Fibroblast of lung (primary cell): ENCODE results near the gene MRPL9. TPM values are rescaled to one million over a fixed set of nuclear protein-coding genes. Genes with fewer than 3 reads are reported as not detected.

Experiments used
- DNase-seq, 2 donors: peaks; one replicate each; pipeline versions ENCODE4 v3.0.0 to v3.0.0-alpha.2; 2010; ENCODE audit warnings: low read depth in 2 of 2
- H2AFZ ChIP-seq: 2 replicates; pipeline ENCODE4 v1.5.1; 2012; ENCODE audit warnings: low read length, control low read depth, inconsistent platforms
- H3K27ac ChIP-seq: 2 replicates; pipeline ENCODE4 v1.5.1; 2011; ENCODE audit warnings: low read length, control low read depth; ENCODE audit not compliant: insufficient read depth
- H3K27me3 ChIP-seq: 2 replicates; pipeline ENCODE4 v1.5.1; 2011; ENCODE audit warnings: mild to moderate bottlenecking, low read length; ENCODE audit not compliant: control insufficient read depth, insufficient read depth
- H3K36me3 ChIP-seq: 2 replicates; pipeline ENCODE4 v1.5.1; 2011; ENCODE audit warnings: low read length; ENCODE audit not compliant: control insufficient read depth, insufficient read depth
- H3K4me1 ChIP-seq: 2 replicates; pipeline ENCODE4 v1.5.1; 2011; ENCODE audit warnings: low read length; ENCODE audit not compliant: control insufficient read depth, insufficient read depth; ENCODE audit errors: extremely low read depth
- H3K4me2 ChIP-seq: 2 replicates; pipeline ENCODE4 v1.5.1; 2011; ENCODE audit warnings: low read length, control low read depth; ENCODE audit not compliant: insufficient read depth; ENCODE audit errors: extremely low read depth
- H3K4me3 ChIP-seq, 4 experiments: fragments of 200-600 bp in 1 of 4; sonication (generic) in 1 of 4; replicated peaks in 1 of 4; 2 replicates each; pipeline ENCODE4 v1.5.1; 2011 to 2016; ENCODE audit warnings: low read length in 4 of 4, low read depth in 3 of 4, mild to moderate bottlenecking in 3 of 4, control low read depth in 2 of 4, inconsistent platforms in 1 of 4, mixed read lengths in 1 of 4; ENCODE audit not compliant: insufficient read depth in 1 of 4; ENCODE audit errors: control extremely low read depth in 1 of 4
- H3K79me2 ChIP-seq: 2 replicates; pipeline ENCODE4 v1.5.1; 2012; ENCODE audit warnings: mild to moderate bottlenecking, low read length, inconsistent platforms; ENCODE audit not compliant: control insufficient read depth, insufficient read depth
- H3K9ac ChIP-seq: 2 replicates; pipeline ENCODE4 v1.5.1; 2011; ENCODE audit warnings: mild to moderate bottlenecking, low read length, control low read depth; ENCODE audit not compliant: insufficient read depth
- H3K9me3 ChIP-seq: 2 replicates; pipeline ENCODE4 v1.5.1; 2012; ENCODE audit warnings: low read depth, low read length; ENCODE audit not compliant: control insufficient read depth, insufficient read depth
- H4K20me1 ChIP-seq: 2 replicates; pipeline ENCODE4 v1.5.1; 2011; ENCODE audit warnings: low read length; ENCODE audit not compliant: control insufficient read depth, insufficient read depth; ENCODE audit errors: extremely low read depth
- EZH2 ChIP-seq: IDR thresholded peaks from 2 replicates; pipeline ENCODE4 v1.5.1; 2012; ENCODE audit warnings: low read length, control low read depth, mild to moderate bottlenecking; ENCODE audit errors: missing control alignments
- polyA plus RNA-seq, 2 donors: library from polyadenylated mRNA; depleted of rRNA in 1 of 2; stranded (reverse) in 1 of 2; unstranded in 1 of 2; fragments of >200 nt; gene quantifications; 2 replicates each; pipeline ENCODE4 v1.2.1, GENCODE V29; 2011 to 2012; ENCODE audit warnings: missing spikeins in 1 of 2
- total RNA-seq: library from RNA; depleted of rRNA; stranded (reverse); fragments of >200 nt; gene quantifications from 2 replicates; pipeline ENCODE4 v1.2.1, GENCODE V29; 2014
- TF ChIP-seq, protein P1 (sequence below), 2 donors: IDR thresholded peaks in 1 of 2; conservative IDR thresholded peaks in 1 of 2; 1 replicate in 1 of 2; 2 replicates in 1 of 2; pipeline ENCODE4 v1.5.1; 2011 to 2012; ENCODE audit warnings: low read length in 2 of 2, control low read depth in 1 of 2, inconsistent platforms in 1 of 2, low read depth in 1 of 2, mild to moderate bottlenecking in 1 of 2

The MRPL9 gene
- total and polyA plus RNA-seq, 2 donors (not counting 1 experiment from before 2014, with no cell fraction given) = 58.3 to 86.5 TPM

DNA sequence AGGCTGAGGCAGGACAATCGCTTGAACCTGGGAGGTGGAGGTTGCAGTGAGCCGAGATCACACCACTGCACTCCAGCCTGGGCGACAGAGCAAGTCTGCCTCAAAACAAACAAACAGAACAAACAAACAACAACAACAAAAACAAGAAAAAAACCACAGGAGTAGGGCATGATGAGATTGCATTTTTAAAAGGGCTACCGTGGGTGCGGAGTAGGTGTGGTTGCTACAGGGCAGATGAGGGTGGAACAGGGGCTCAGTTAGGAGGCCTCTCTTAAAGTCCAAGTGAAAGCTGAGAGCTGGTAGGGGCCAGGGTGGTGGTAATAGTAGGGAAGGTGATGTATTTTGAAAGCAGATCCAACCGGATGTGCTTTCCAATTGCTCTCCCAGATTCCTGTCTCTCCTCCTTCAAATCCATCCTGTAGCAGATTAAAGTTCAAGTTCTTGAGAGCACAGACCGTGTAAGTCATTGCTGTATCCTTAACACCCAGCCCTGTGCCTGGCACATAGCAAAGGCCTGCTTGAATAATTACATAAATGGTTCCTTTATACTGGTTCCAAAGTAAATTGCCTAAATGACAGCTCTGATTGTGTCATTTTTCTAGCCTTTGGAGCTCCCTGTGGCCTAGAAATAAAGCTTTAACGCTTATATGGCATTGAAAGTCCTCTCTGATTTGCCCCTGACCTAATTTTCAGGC, 46.1 kb upstream of the MRPL9 start:
- no peak for DNase-seq
- H3K4me2 ChIP-seq = no peak overlapping the region
- no peaks in the 10 kb centered on the region for H3K79me2 ChIP-seq
- H3K4me3 ChIP-seq = no peak overlapping the region
- no peak for TF ChIP-seq EZH2
- TF ChIP-seq, protein P1, sequence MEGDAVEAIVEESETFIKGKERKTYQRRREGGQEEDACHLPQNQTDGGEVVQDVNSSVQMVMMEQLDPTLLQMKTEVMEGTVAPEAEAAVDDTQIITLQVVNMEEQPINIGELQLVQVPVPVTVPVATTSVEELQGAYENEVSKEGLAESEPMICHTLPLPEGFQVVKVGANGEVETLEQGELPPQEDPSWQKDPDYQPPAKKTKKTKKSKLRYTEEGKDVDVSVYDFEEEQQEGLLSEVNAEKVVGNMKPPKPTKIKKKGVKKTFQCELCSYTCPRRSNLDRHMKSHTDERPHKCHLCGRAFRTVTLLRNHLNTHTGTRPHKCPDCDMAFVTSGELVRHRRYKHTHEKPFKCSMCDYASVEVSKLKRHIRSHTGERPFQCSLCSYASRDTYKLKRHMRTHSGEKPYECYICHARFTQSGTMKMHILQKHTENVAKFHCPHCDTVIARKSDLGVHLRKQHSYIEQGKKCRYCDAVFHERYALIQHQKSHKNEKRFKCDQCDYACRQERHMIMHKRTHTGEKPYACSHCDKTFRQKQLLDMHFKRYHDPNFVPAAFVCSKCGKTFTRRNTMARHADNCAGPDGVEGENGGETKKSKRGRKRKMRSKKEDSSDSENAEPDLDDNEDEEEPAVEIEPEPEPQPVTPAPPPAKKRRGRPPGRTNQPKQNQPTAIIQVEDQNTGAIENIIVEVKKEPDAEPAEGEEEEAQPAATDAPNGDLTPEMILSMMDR (conservative IDR thresholded peaks at IDR 0.05 in 1 of 2, IDR thresholded peaks at IDR 0.05 in 1 of 2; ENCODE audit: low read depth in 1 of 2, low read length in 2 of 2) = no peak
- H3K9ac ChIP-seq = no peak overlapping the region
- no peaks in the 10 kb centered on the region for H3K36me3 ChIP-seq
- H3K27me3 ChIP-seq = peaks cover 41% of the 10 kb centered on the region
- no peak overlapping the region for H2AFZ ChIP-seq
- no peaks in the 10 kb centered on the region for H3K9me3 ChIP-seq
- H3K27ac ChIP-seq = no peak overlapping the region
- no peaks in the 10 kb centered on the region for H4K20me1 ChIP-seq
- H3K4me1 ChIP-seq = no peaks in the 10 kb centered on the region

DNA sequence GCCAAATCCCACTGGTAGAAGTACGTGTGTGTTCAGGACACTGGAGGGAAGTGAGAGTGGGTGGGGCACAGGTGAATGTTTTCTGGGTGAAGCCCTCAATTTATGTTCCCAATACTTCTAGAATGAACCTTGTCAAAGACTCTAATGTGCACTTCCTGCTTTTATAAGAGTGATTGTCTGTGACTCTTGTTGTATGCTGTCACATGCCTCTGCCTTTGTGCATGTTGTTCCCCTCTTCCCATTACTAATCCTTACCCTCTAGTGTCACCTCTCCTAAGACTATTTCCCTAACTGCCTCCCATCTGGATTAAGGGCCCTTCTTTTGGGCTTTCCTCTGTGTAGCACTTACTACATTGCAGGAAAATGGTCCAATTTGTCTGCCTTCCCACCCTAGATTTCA, 44.5 kb upstream of the MRPL9 start:
- Histone ChIP-seq H3K9me3 (no peaks in the 10 kb centered on the region), H3K4me3 (no peak overlapping the region), H3K4me2 (no peak overlapping the region), H4K20me1 (no peaks in the 10 kb centered on the region), H3K27ac (no peak overlapping the region), H3K4me1 (no peaks in the 10 kb centered on the region), H3K9ac (no peak overlapping the region), H2AFZ (no peak overlapping the region), H3K27me3 (peaks cover 45% of the 10 kb centered on the region), H3K79me2 (no peaks in the 10 kb centered on the region), H3K36me3 (no peaks in the 10 kb centered on the region)
- TF ChIP-seq EZH2 = no peak
- TF ChIP-seq, protein P1 (conservative IDR thresholded peaks at IDR 0.05 in 1 of 2, IDR thresholded peaks at IDR 0.05 in 1 of 2; ENCODE audit: low read depth in 1 of 2, low read length in 2 of 2) = no peak
- no peak for DNase-seq

DNA sequence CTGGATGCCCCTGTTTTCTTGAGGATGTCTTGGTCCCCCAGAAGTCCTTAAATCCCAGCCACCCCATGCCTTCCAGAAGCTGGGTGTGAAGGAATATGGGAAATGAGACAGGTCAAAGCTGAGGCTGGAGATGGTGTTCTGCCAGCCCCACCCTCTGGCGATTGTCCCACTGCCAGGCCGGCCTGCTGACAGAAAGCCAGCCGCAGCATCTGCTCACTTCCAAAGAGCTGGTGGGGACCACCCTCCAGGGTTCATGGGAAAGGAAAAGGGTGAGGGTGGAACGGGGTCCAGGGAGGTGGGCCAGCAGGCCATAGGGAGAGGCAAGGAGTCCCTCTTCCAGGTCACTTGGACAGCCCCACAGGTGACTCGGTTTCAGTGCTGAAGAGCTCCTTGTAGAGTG, 43.8 kb upstream of the MRPL9 start:
- Histone ChIP-seq H3K36me3 (no peaks in the 10 kb centered on the region), H3K79me2 (no peaks in the 10 kb centered on the region), H3K27ac (no peak overlapping the region), H3K4me1 (no peaks in the 10 kb centered on the region), H3K9ac (no peak overlapping the region), H3K4me3 (no peak overlapping the region), H3K27me3 (peaks cover 47% of the 10 kb centered on the region), H2AFZ (no peak overlapping the region), H4K20me1 (no peaks in the 10 kb centered on the region), H3K4me2 (no peak overlapping the region), H3K9me3 (no peaks in the 10 kb centered on the region)
- no peak for DNase-seq
- no peak for TF ChIP-seq EZH2
